B cell (primary cell): ENCODE measurements around the gene GAR1.

ENCODE experiments used
- CTCF ChIP-seq: fragments of 200-600 bp; IDR thresholded peaks from one replicate; pipeline ENCODE4 v1.8.0; 2022; ENCODE audit warnings: antibody characterized with exemption, mild to moderate bottlenecking
- EZH2 ChIP-seq: IDR thresholded peaks from 2 replicates; pipeline ENCODE4 v1.6.1; 2012; ENCODE audit warnings: borderline replicate concordance, low read depth, mild to moderate bottlenecking, moderate library complexity, low read length; ENCODE audit not compliant: insufficient read depth, poor library complexity, severe bottlenecking

DNA sequence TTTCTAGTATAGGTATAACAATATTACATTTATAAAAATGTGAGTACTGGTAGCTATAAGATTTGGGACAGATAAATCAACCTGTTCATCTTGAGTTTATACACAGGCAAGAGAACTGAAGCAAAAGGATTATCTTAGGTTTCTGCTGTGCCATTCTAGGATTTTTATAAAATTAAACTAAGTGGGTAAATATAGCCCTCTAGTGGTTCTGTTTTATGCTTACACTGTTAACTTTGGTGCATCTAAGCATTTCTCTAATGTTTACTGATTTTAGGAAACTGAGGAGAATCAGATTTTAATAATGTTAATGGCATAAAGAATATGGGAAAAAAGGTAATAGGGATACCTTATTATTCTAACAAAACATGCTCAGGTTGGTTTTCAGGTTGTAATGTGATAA, 11.2 kb downstream of the GAR1 start:
- TF ChIP-seq EZH2 (no peak), CTCF (peak; percentile 76)
